Activated CD8-positive, alpha-beta memory T cell treated with anti-CD3 and anti-CD28 coated beads, Interleukin-2, amount 50 U/mL, for 1 hour (primary cell): ENCODE results near the gene ITK.

Source experiments
- DNase-seq: peaks from one replicate; pipeline ENCODE4 v3.0.0-alpha.2; 2020; ENCODE audit errors: extremely low read depth

The ITK gene

DNA sequence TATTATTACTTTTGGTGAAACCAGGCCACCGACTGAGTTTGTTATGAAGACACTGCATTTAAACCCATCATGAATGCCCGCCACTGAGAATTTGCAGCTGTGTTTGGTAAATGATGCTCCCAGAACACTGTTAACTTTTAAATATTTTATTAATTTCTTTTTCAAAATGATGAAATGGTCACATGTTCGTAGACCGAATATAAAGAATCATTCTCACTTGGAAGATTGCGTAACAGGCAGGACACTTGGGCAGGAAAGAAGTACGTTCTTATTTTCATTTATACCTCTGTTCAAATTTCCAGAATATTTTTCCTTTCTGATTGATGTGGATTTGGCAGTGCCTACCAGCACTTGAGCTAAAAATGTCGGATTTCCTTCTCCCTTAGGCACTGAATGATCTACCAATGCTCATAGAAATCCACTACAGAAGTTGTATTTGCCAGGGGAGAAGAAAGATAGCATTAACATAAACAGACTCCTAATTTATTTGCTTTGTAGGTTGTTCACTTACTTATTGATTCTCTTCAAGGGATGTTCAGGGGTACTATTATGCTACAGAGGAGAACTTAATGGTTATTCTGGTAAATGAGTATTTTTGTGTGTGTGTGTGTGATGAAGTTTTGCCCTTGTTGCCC, 99.1 kb downstream of the ITK start:
- no peak for DNase-seq

DNA sequence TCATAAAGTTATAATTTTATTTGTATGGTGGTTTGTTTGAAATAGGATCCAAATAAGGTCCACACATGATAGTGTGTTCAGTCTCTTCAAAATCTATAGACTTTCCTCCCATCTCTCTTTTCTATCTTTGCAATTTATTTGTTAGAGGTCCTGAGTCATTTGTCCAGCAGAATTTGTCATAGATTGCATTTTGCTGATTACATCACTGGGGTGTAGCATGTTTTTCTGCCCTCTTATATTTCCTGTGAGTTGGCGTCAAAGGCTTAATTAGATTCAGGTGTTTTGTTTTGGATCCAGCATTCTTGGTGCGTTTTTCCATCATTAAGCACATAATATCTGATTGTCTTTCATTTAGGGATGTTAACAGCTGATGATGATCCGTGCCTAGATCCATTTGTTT, 100.3 kb downstream of the ITK start:
- no peak for DNase-seq

DNA sequence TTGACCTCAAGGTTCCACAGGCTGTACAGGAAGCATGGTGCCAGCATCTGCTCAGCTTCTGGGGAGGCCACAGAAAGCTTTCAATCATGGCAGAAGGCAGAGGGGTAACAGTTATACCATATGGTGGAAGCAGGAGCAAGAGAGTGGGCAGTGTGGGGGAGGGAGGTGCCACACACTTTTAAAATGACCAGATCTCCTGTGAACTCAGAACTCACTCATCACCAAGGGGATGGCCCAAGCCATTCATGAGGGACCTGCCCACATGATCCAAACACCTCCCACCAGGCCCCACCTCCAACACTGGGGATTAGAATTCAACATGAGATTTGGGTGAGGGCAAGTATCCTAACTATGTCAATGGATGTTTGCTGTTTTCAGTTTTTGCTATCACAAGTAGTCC, 101.5 kb downstream of the ITK start:
- DNase-seq = no peak

DNA sequence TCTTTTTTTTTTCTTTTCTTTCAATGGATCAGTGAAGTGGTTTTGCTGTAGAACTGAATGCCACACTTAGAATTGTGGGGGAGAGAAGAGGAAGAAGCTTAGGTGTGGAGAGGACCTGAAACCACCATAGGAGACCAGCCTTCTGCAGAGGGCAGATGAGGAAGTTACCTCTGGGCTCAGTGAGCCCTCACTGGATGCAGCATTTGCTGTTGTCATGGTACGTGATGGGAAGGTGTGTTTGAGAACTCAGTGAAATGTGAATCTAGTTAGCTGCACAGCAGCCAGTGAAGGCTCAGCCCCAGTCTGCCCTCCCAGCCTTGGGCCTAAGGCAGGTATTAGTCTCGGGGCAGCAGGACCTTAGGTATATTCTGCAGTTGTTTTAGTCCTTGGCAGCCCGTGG, 102.8 kb downstream of the ITK start:
- DNase-seq = no peak

DNA sequence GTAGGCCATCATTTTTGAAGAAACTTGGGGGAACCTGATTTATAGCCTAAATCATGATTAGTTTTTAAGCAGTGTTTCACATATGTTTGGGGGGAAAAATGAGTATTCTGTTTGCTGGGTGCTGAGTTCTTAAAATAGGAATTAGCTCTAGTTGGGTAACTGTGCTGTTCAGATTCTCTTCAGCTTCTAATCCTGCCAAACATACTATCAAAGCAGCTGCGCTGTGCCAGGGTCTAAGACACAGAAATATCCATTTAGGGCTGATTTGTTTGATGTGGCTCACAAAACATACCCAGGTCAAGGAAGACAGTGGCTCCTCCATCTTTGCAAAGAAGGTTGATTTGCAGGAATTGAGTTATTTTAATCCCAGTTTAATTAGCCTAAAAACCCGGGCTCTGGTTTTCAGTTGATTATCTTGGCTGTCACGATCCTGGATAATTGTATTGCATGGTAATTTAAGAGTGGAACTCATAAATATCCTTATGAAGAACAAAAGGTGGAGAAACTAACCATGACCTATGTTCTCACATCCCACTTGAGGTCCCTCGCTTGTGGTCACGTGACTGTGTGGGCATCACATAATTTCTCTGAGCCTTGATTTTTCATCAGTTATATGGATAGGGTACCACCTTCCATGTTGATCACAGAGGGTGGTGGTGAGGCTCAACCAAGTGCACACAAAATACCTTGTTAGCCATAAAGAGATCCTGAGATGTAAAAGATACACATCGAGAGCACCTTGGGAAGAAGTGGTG, 104.0 kb downstream of the ITK start:
- DNase-seq = no peak

DNA sequence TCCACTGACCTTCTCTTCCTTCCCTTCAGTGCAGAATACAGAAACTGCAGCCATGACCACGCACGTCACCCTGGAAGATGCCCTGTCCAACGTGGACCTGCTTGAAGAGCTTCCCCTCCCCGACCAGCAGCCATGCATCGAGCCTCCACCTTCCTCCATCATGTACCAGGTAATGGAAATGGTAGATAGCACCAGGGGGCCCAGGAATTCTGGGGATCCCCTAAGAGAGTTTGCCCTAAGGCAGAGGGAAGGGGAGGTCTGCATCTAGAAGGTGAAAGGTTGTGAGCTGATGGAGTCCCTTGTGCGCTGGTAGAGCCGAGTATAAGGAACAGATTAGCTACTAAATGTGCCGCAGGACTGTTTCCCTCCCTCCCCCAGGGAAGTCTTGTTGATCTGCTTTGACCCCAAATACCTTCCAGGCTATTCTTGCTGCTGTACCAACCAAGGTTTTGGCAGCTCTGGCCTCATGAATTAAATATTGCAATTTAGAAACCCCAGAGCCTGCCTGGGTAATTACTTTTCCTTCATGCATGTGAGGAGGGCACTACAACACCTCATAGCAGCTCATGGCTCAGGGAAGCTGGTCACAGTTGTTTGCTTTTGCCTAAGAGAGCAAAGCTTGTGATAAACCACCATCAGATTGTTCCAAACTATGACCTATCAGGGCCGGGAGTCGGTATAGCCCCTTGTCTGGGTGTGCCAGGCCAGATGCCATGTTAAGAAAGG, 104.8 kb downstream of the ITK start:
- no peak for DNase-seq

DNA sequence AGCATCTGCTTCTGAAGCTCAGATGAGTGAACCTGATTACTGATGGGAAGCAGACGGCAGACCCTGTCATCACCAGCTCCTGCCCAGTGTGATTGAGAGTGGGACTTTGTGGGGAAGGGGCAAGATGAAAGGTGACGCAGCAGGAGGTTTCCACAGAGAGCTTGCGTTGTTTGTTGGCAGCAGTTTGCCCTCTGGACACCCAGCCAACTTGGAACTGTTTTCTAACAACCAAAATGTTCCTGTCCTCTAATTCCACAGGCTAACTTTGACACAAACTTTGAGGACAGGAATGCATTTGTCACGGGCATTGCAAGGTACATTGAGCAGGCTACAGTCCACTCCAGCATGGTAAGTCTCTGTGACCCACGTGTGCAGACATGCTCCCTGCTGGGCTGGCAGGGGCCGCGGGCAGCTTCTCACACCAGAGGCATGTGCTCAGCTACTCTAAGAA, 106.1 kb downstream of the ITK start:
- no peak for DNase-seq

DNA sequence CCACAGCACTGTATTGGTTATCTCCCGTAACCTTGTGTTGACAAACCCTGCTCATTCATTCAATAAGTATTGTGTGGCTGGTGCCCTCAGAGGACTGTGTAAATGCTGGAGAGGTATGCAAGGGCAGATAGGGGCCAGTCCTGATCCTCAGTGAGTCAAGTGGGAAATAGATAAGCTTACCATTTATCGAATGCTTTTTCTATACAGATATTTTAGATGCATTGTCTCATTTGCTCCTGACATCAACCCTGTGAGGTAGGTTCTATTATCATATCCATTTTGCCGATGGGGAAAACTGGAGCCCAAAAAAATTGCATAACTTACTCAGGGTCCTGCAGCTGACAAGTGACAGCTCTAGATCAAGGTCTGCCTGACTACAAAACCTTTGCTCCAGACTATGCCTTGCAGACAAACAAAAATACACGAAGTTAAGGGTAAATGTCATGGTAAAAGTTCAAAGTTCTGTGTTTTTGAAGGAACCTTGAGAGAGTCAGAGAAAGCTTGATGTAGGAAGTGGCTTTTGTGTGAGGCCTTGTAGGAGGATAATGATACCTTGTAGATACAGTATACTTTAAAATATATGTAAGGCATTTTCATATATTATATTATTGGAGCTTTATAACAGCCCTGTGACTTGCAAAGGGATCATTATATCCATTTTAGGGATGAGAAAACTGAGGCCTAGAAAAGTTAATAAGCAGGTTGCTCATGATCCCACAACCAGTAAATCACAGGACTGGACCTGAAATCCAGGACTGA, 107.9 kb downstream of the ITK start:
- no peak for DNase-seq

DNA sequence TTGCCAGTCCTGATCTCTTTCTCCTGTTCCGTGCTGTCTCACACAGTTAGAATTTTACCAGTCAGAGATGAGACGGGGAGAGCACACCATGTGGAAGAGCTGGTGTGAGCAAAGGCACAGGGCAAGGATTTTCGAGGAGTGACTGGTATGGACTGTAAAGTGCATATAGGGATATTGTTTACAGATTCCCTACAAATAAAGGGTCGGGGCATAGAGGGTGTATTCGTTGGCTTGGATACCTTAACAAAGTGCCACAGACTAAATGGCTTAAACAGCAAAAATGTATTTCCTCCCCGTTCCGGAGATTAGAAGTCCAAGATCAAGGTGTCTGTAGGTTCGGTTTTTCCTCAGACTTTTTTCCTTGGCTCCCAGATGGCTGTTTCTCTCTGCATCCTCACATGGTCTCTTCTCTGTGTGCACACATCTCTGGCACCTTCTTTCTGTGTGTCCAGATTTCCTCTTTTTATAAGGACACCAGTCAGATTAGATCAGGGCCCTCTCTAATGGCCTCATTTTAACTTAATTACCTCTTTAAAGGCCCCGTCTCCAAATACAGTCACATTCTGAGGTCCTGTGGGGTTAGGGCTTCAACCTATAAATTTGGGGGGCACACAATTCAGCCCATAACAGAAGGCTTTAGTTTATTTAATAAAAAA, 108.7 kb downstream of the ITK start:
- no peak for DNase-seq

DNA sequence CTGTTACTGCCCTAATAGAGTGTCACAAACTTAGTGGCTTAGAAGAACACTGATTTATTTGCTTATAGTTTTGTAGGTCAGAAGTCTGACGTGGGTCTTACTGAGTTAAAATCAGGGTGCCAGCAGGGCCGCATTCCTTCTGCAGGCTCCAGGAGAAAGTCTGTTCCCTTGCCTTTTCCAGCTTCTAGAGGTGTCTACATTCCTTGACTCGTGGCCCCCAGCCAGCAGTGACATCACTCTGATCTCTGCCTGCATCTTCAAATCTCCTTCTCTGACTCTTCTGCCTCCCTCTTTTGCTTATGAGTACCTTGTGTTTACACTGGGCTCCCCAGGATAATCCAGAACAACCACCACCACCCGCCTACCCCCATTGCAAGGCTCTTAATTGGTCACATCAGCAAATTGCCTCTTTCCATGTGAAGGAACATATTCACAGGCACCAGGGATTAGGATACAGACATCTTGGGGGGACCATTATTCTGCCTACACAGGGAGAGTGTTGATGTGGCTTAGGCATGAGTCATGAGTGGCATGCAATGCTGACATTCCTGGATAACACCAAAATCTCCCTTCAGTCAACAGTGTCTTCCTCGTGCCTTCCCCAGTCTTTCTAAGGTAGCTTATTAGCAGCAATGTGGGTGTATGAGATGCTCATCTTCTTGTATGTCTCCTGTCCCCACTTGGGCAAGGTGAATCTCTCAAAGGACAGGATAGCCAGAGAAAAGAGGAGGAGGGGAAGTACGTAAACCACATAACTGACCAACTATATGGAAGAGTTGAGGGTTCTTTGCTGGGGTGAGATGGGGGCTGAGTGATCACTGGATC, 109.7 kb downstream of the ITK start:
- no peak for DNase-seq

DNA sequence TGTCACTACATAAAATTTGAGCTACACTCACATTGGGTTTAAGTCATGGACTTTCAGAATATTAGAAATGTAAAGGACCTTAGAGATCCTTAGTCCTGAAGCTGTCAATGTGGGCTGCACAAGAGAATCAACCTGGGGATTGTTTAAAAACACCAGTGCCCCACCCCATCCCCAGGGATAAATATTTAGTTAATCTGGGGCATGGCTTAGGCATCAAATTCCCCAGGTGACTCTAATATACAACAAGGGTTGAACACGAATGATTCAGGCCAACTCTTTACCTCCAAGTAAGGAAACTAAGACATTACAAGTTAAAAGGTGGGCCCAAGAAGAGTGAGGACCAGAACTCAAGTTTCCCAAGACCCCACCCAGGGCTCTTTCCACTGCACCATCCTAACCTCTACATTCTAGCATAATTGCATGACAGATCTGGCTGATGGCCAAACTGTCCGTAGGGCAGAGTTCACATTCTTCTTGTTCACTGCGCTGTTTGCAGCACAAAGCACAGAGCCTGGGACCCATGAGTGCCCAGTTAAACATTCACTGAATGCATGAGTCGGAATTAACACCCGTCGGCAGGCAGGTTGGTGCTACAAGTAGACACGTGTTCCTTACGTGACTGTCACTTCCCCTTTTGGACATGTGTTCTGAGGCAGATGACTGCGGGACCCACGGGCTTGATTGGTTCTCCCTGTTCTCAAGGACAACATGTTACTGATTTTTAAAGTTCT, 110.5 kb downstream of the ITK start:
- no peak for DNase-seq

DNA sequence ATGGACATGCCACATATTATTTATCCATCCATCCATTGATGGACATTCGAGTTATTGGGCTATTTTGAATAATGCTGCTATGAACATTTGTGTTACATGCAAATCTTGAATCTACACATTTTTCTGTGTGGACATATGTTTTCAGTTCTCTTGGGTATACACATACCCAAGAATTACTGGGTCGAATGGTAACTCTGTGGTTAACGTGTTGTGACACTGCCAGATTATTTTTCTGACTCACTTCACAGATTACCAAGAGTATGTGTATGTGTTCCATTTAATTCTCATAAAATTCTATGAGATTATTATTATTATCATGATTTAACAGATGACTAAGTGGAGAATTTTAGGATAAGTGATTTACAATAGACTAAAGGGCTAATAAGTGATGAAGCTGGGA, 112.0 kb downstream of the ITK start:
- DNase-seq = no peak

DNA sequence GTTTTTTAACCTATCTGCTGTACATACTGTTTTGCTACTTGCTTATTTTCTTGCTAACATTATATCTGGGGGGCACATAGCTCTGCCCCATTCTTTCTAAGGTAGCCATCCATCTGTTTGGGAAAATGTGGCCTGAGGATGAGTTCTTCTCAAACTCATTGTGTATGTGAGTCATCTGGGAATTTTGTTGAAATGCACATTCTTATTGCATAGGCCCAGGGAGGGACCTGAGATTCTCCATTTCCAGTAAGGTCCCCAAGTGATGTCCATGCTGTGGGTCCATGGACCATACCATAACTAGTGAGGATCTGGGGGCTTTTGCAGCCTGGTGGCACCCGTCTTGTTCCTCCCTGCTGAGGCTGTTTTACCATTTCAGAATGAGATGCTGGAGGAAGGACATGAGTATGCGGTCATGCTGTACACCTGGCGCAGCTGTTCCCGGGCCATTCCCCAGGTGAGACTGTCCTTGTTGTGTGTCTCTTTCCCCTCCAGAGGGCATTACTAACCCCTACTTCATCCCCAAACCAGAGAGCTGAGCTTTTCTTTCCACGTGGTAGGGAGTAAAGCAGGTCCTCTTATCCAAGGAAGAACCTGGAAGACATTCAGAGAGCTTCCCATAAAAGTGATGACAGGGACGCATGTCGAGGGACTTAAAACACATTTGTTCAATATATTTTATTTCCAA, 113.9 kb downstream of the ITK start:
- DNase-seq = no peak

DNA sequence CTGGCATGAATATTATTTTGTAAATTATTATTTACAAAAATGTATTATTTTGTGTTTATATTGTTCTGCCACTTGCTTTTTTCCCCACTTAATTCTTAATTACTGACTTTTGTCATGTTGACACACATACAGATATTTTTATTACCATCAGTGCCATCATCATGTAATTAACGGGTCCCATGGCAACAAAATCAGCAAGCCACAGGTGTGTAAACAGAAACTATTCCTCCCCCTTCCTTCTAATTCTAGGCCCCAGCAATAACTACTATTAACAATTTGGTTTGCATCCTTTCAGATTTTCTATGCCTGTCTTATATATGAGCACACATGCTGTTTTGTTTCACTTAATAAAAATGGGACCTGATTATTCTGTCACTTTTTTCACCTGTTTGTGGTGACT, 114.6 kb downstream of the ITK start:
- no peak for DNase-seq

DNA sequence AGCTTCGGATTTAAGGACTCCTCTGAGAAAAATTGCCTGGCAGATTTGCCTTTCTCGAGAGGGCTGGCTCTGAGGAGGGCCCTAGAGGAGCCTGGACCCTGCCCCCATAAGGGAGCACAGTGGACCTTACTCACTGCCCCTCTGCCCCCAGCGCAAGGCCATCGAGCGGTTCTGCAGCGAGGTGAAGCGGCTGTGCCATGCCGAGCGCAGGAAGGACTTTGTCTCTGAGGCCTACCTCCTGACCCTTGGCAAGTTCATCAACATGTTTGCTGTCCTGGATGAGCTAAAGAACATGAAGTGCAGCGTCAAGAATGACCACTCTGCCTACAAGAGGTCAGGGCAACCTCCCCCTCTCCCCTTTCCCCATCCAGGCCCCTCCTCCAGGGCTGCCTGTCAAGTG, 119.9 kb downstream of the ITK start:
- DNase-seq = no peak

DNA sequence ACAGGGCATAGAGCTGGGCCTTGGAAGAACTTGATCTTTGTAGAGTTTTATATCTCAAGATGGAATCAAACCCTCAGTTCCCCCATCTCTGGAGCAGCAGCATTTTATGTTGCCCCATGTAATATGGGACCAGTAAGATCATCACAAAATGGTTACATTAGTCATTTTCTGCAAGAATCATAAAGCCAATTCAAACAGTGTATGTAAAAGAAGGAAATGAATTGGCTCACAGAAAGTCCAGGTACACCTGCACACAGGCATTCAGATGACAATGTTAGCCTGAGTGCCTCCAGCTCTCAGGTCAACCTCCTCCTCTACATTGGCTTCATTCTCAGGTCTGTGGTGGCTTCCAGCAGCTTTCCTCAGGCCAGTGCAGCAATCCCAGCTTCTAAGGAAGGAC, 120.4 kb downstream of the ITK start:
- no peak for DNase-seq

DNA sequence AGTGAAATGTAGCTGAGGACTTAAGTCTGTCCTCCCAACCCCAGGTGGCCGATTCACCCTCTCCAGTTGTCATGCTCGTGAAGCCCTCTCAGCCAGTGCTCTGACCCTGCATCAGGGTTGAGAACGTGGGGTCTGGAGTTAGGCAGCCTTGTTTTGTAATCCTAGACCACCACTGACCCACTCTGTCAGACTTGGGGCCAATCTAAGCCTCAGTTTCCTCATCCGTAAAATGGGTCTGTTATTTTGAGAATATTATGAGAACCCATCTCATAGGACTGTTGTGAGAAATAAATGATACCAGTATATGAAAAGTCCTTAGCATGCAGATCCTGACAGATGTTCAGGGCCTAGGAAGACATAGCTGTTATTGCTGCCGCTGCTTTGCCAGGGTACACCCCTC, 122.4 kb downstream of the ITK start:
- DNase-seq = no peak

DNA sequence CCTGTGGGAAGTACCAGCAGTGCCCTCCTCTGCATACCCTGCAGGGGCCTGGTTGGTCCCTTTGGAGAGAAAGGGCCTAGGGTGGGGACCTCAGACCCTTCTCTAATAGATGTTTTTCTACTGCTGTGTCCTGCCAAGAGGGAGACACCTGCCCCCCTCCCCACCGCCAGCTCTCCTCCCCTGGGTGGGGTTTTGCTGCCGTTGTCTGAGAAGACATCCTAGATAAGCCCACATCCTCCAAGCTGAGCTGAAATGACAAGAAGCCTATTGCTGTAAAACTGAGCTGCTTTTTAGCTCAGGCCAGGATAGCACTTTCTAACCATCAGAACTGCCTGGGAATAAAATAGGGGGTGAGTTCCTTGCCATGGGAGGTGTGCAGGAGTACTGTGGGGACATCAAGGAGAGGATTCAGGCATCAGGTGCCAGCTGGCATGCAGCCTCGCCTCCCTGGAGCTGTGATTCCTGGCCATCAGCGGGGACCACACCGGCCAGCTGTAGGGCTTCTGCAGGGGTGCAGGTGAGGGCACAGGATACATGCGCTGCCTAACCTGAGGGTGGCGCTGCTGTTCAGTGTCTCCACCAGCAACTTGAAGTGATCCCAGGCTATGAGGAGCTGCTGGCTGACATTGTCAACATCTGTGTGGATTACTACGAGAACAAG, 123.2 kb downstream of the ITK start:
- DNase-seq = no peak
